DOHH2 (cell line): Measurements from ENCODE around the gene KIT.

Source experiments
- H3F3A ChIP-seq: fragments of 200-600 bp; sonication (generic), shearing (Covaris generic); 2 replicates; pipeline ENCODE4 v1.6.0; 2016; ENCODE audit warnings: antibody characterized with exemption, mild to moderate bottlenecking; ENCODE audit not compliant: control insufficient read depth, insufficient read depth
- H3K27ac ChIP-seq: fragments of 200-600 bp; sonication (generic); 2 replicates; pipeline ENCODE4 v1.5.1; 2014; ENCODE audit warnings: low read depth, mild to moderate bottlenecking, low read length, moderate library complexity
- H3K27me3 ChIP-seq: fragments of 200-600 bp; sonication (generic); 2 replicates; pipeline ENCODE4 v1.6.1; 2014; ENCODE audit warnings: mild to moderate bottlenecking, low read length, mixed read lengths; ENCODE audit not compliant: control insufficient read depth
- H3K36me3 ChIP-seq: fragments of 200-600 bp; sonication (generic); 2 replicates; pipeline ENCODE4 v1.6.1; 2014; ENCODE audit warnings: mild to moderate bottlenecking, low read length, moderate library complexity, mixed read lengths; ENCODE audit not compliant: control insufficient read depth
- H3K4me1 ChIP-seq: fragments of 200-600 bp; sonication (generic); 2 replicates; pipeline ENCODE4 v1.6.1; 2014; ENCODE audit warnings: mild to moderate bottlenecking, low read length, mixed read lengths; ENCODE audit not compliant: control insufficient read depth
- H3K4me2 ChIP-seq: fragments of 200-600 bp; sonication (generic); 2 replicates; pipeline ENCODE4 v1.6.0; 2014; ENCODE audit warnings: mild to moderate bottlenecking, low read length, moderate library complexity
- H3K4me3 ChIP-seq: fragments of 200-600 bp; sonication (generic); 2 replicates; pipeline ENCODE4 v1.5.1; 2014; ENCODE audit warnings: mild to moderate bottlenecking, low read length, mixed read lengths
- H3K79me2 ChIP-seq: fragments of 200-600 bp; sonication (generic); 2 replicates; pipeline ENCODE4 v1.6.1; 2014; ENCODE audit warnings: mild to moderate bottlenecking, low read length, mixed read lengths; ENCODE audit not compliant: control insufficient read depth
- H3K9me2 ChIP-seq: fragments of 200-600 bp; sonication (generic); replicated peaks from 2 replicates; pipeline ENCODE4 v1.6.1; 2014; ENCODE audit warnings: mild to moderate bottlenecking, low read length, mixed read lengths; ENCODE audit not compliant: control insufficient read depth
- H3K9me3 ChIP-seq: fragments of 200-600 bp; sonication (generic); 2 replicates; pipeline ENCODE4 v1.6.1; 2014; ENCODE audit warnings: antibody characterized with exemption, low read length, mixed read lengths; ENCODE audit not compliant: control insufficient read depth, insufficient read depth
- H4K20me1 ChIP-seq: fragments of 200-600 bp; sonication (generic); 2 replicates; pipeline ENCODE4 v1.6.0; 2014; ENCODE audit warnings: low read depth, mild to moderate bottlenecking, antibody characterized with exemption, low read length, moderate library complexity; ENCODE audit not compliant: control insufficient read depth, insufficient read depth
- CTCF ChIP-seq: fragments of 200-600 bp; sonication (generic); IDR thresholded peaks from one replicate; pipeline ENCODE4 v1.5.1; 2014; ENCODE audit warnings: antibody characterized with exemption, mild to moderate bottlenecking, low read depth, low read length; ENCODE audit not compliant: poor library complexity, severe bottlenecking
- EZH2phosphoT487 ChIP-seq: fragments of 200-600 bp; sonication (generic); IDR thresholded peaks from 2 replicates; pipeline ENCODE4 v1.6.1; 2017; ENCODE audit warnings: borderline replicate concordance, mild to moderate bottlenecking, antibody characterized with exemption, low read length, moderate library complexity, mixed read lengths

The KIT gene

GRCh38 chr4:54773022-54773421 is 115.3 kb downstream of the KIT start:
- H4K20me1 ChIP-seq, result no peaks in the 10 kb centered on the region
- H3K27me3 ChIP-seq, result 0 out of 2 replicates have a peak, but pooled peaks cover 3% of the 10 kb centered on the region
- no peak overlapping the region for H3K4me2 ChIP-seq
- no peaks in the 10 kb centered on the region for H3K9me2 ChIP-seq
- no peaks in the 10 kb centered on the region for H3K36me3 ChIP-seq
- no peak for TF ChIP-seq CTCF
- no peak for TF ChIP-seq EZH2phosphoT487
- no peaks in the 10 kb centered on the region for H3K9me3 ChIP-seq
- no peak overlapping the region for H3K4me3 ChIP-seq
- no peak overlapping the region for H3K27ac ChIP-seq
- no peaks in the 10 kb centered on the region for H3K4me1 ChIP-seq
- no peaks in the 10 kb centered on the region for H3K79me2 ChIP-seq
- H3F3A ChIP-seq, result no peaks in the 10 kb centered on the region

- H3K79me2 ChIP-seq, result no peaks in the 10 kb centered on the region
- no peaks in the 10 kb centered on the region for H3K27me3 ChIP-seq
- TF ChIP-seq EZH2phosphoT487, result no peak
- no peak for TF ChIP-seq CTCF
- H4K20me1 ChIP-seq, result no peaks in the 10 kb centered on the region
- no peaks in the 10 kb centered on the region for H3K36me3 ChIP-seq
- no peaks in the 10 kb centered on the region for H3K4me1 ChIP-seq
- H3K9me3 ChIP-seq, result no peaks in the 10 kb centered on the region
- no peaks in the 10 kb centered on the region for H3K9me2 ChIP-seq
- H3K27ac ChIP-seq, result no peak overlapping the region
- no peaks in the 10 kb centered on the region for H3F3A ChIP-seq
- no peak overlapping the region for H3K4me3 ChIP-seq
- no peak overlapping the region for H3K4me2 ChIP-seq
Observed at GRCh38 chr4:54779036-54779435, 121.3 kb downstream of the KIT start.

GRCh38 chr4:54779476-54780148 is 121.9 kb downstream of the KIT start:
- Histone ChIP-seq H3K9me3 (no peaks in the 10 kb centered on the region), H3F3A (no peaks in the 10 kb centered on the region), H3K27me3 (no peaks in the 10 kb centered on the region), H3K79me2 (no peaks in the 10 kb centered on the region), H3K4me2 (no peak overlapping the region), H3K4me3 (no peak overlapping the region), H3K4me1 (no peaks in the 10 kb centered on the region), H3K27ac (no peak overlapping the region), H3K36me3 (no peaks in the 10 kb centered on the region), H3K9me2 (no peaks in the 10 kb centered on the region), H4K20me1 (no peaks in the 10 kb centered on the region)
- TF ChIP-seq CTCF, result no peak
- no peak for TF ChIP-seq EZH2phosphoT487
